ENCODE results near the gene IL4.

Gene IL4

GRCh38 chr5:132669455-132669820 is 4.4 kb upstream of the IL4 start:
- Histone ChIP-seq H3K36me3 (ENCODE audit: control insufficient read depth, insufficient read depth, low read length) (no peaks in the 10 kb centered on the region), H3K27me3 (ENCODE audit: control insufficient read depth, insufficient read depth, low read length) (no peaks in the 10 kb centered on the region), H3K9ac (ENCODE audit: low read length) (no peak overlapping the region), H3K4me3 (ENCODE audit: low read length) (no peak overlapping the region), H3K27ac (ENCODE audit: low read depth, low read length) (no peak overlapping the region), H3K4me1 (ENCODE audit: control insufficient read depth, insufficient read depth, low read length) (no peaks in the 10 kb centered on the region)

- Histone ChIP-seq H3K4me3 (ENCODE audit: low read length) (no peak overlapping the region), H3K9ac (ENCODE audit: low read length) (no peak overlapping the region), H3K36me3 (ENCODE audit: control insufficient read depth, insufficient read depth, low read length) (no peaks in the 10 kb centered on the region), H3K27ac (ENCODE audit: low read depth, low read length) (no peak overlapping the region), H3K27me3 (ENCODE audit: control insufficient read depth, insufficient read depth, low read length) (no peaks in the 10 kb centered on the region), H3K4me1 (ENCODE audit: control insufficient read depth, insufficient read depth, low read length) (peaks cover 4% of the 10 kb centered on the region)
Observed at GRCh38 chr5:132669966-132670882, 3.6 kb upstream of the IL4 start.

- no peak overlapping the region for H3K9ac ChIP-seq (ENCODE audit: low read length)
- H3K27me3 ChIP-seq (ENCODE audit: control insufficient read depth, insufficient read depth, low read length): no peaks in the 10 kb centered on the region
- H3K4me3 ChIP-seq (ENCODE audit: low read length): no peak overlapping the region
- H3K4me1 ChIP-seq (ENCODE audit: control insufficient read depth, insufficient read depth, low read length): peaks cover 4% of the 10 kb centered on the region
- H3K27ac ChIP-seq (ENCODE audit: low read depth, low read length): no peak overlapping the region
- no peaks in the 10 kb centered on the region for H3K36me3 ChIP-seq (ENCODE audit: control insufficient read depth, insufficient read depth, low read length)
Observed at GRCh38 chr5:132671000-132671399, 2.8 kb upstream of the IL4 start.

GRCh38 chr5:132673488-132673887 is 301 bp upstream of the IL4 start:
- Histone ChIP-seq H3K9ac (ENCODE audit: low read length) (no peak overlapping the region), H3K36me3 (ENCODE audit: control insufficient read depth, insufficient read depth, low read length) (no peaks in the 10 kb centered on the region), H3K4me1 (ENCODE audit: control insufficient read depth, insufficient read depth, low read length) (peaks cover 9% of the 10 kb centered on the region), H3K4me3 (ENCODE audit: low read length) (no peak overlapping the region), H3K27ac (ENCODE audit: low read depth, low read length) (no peak overlapping the region), H3K27me3 (ENCODE audit: control insufficient read depth, insufficient read depth, low read length) (no peaks in the 10 kb centered on the region)

GRCh38 chr5:132674671-132675506 is 1.1 kb downstream of the IL4 start:
- H3K36me3 ChIP-seq (ENCODE audit: control insufficient read depth, insufficient read depth, low read length): no peaks in the 10 kb centered on the region
- H3K27ac ChIP-seq (ENCODE audit: low read depth, low read length): peak overlapping the region; percentile 67
- peaks cover 9% of the 10 kb centered on the region for H3K4me1 ChIP-seq (ENCODE audit: control insufficient read depth, insufficient read depth, low read length)
- no peak overlapping the region for H3K9ac ChIP-seq (ENCODE audit: low read length)
- no peak overlapping the region for H3K4me3 ChIP-seq (ENCODE audit: low read length)
- H3K27me3 ChIP-seq (ENCODE audit: control insufficient read depth, insufficient read depth, low read length): no peaks in the 10 kb centered on the region

GRCh38 chr5:132675936-132676689 is 2.3 kb downstream of the IL4 start:
- H3K27ac ChIP-seq (ENCODE audit: low read depth, low read length): no peak overlapping the region
- no peaks in the 10 kb centered on the region for H3K27me3 ChIP-seq (ENCODE audit: control insufficient read depth, insufficient read depth, low read length)
- no peak overlapping the region for H3K4me3 ChIP-seq (ENCODE audit: low read length)

GRCh38 chr5:132677191-132677590 is 3.4 kb downstream of the IL4 start:
- no peak overlapping the region for H3K4me3 ChIP-seq (ENCODE audit: low read length)
- H3K4me1 ChIP-seq (ENCODE audit: control insufficient read depth, insufficient read depth, low read length): peaks cover 9% of the 10 kb centered on the region
- no peaks in the 10 kb centered on the region for H3K27me3 ChIP-seq (ENCODE audit: control insufficient read depth, insufficient read depth, low read length)
- H3K9ac ChIP-seq (ENCODE audit: low read length): no peak overlapping the region
- no peaks in the 10 kb centered on the region for H3K36me3 ChIP-seq (ENCODE audit: control insufficient read depth, insufficient read depth, low read length)
- H3K27ac ChIP-seq (ENCODE audit: low read depth, low read length): no peak overlapping the region

More at GRCh38 chr5:132675936-132676689, 2.3 kb downstream of the IL4 start:
- peaks cover 9% of the 10 kb centered on the region for H3K4me1 ChIP-seq (ENCODE audit: control insufficient read depth, insufficient read depth, low read length)
- H3K9ac ChIP-seq (ENCODE audit: low read length): no peak overlapping the region
- no peaks in the 10 kb centered on the region for H3K36me3 ChIP-seq (ENCODE audit: control insufficient read depth, insufficient read depth, low read length)

GRCh38 chr5:132677682-132678400 is 4.1 kb downstream of the IL4 start:
- H3K4me1 ChIP-seq (ENCODE audit: control insufficient read depth, insufficient read depth, low read length): peaks cover 9% of the 10 kb centered on the region
- no peak overlapping the region for H3K27ac ChIP-seq (ENCODE audit: low read depth, low read length)
- H3K4me3 ChIP-seq (ENCODE audit: low read length): no peak overlapping the region
- no peak overlapping the region for H3K9ac ChIP-seq (ENCODE audit: low read length)
- no peaks in the 10 kb centered on the region for H3K36me3 ChIP-seq (ENCODE audit: control insufficient read depth, insufficient read depth, low read length)
- H3K27me3 ChIP-seq (ENCODE audit: control insufficient read depth, insufficient read depth, low read length): no peaks in the 10 kb centered on the region

- Histone ChIP-seq H3K27me3 (ENCODE audit: control insufficient read depth, insufficient read depth, low read length) (no peaks in the 10 kb centered on the region), H3K9ac (ENCODE audit: low read length) (no peak overlapping the region), H3K36me3 (ENCODE audit: control insufficient read depth, insufficient read depth, low read length) (no peaks in the 10 kb centered on the region), H3K27ac (ENCODE audit: low read depth, low read length) (no peak overlapping the region), H3K4me3 (ENCODE audit: low read length) (no peak overlapping the region), H3K4me1 (ENCODE audit: control insufficient read depth, insufficient read depth, low read length) (peaks cover 9% of the 10 kb centered on the region)
Observed at GRCh38 chr5:132678735-132679134, 4.9 kb downstream of the IL4 start.

- peaks cover 9% of the 10 kb centered on the region for H3K4me1 ChIP-seq (ENCODE audit: control insufficient read depth, insufficient read depth, low read length)
- H3K4me3 ChIP-seq (ENCODE audit: low read length): no peak overlapping the region
- H3K9ac ChIP-seq (ENCODE audit: low read length): no peak overlapping the region
- no peaks in the 10 kb centered on the region for H3K27me3 ChIP-seq (ENCODE audit: control insufficient read depth, insufficient read depth, low read length)
- no peaks in the 10 kb centered on the region for H3K36me3 ChIP-seq (ENCODE audit: control insufficient read depth, insufficient read depth, low read length)
- H3K27ac ChIP-seq (ENCODE audit: low read depth, low read length): no peak overlapping the region
Observed at GRCh38 chr5:132679166-132679565, 5.4 kb downstream of the IL4 start.

- Histone ChIP-seq H3K36me3 (ENCODE audit: control insufficient read depth, insufficient read depth, low read length) (no peaks in the 10 kb centered on the region), H3K4me1 (ENCODE audit: control insufficient read depth, insufficient read depth, low read length) (peaks cover 9% of the 10 kb centered on the region), H3K27me3 (ENCODE audit: control insufficient read depth, insufficient read depth, low read length) (no peaks in the 10 kb centered on the region), H3K9ac (ENCODE audit: low read length) (no peak overlapping the region), H3K27ac (ENCODE audit: low read depth, low read length) (no peak overlapping the region), H3K4me3 (ENCODE audit: low read length) (no peak overlapping the region)
Observed at GRCh38 chr5:132679717-132680380, 6.1 kb downstream of the IL4 start.
